Measurements from ENCODE around the gene CEP170B.

CEP170B gene

GRCh38 chr14:104892531-104893434 is 27.7 kb downstream of the CEP170B start:
- TF ChIP-seq CTCF (IDR thresholded peaks at IDR 0.05; ENCODE audit: low read depth, low read length, missing control alignments) = no peak
- no peak overlapping the region for H3K4me3 ChIP-seq (ENCODE audit: low read depth, low read length)
- no peak for DNase-seq (ENCODE audit: low read depth)
- in situ Hi-C loops (cut with HindIII; ENCODE audit: low sequenced_read_pairs) = no loop called here

GRCh38 chr14:104893435-104894207 is 28.6 kb downstream of the CEP170B start:
- H3K4me3 ChIP-seq (ENCODE audit: low read depth, low read length) = no peak overlapping the region
- no peak for DNase-seq (ENCODE audit: low read depth)
- TF ChIP-seq CTCF (IDR thresholded peaks at IDR 0.05; ENCODE audit: low read depth, low read length, missing control alignments) = no peak
- in situ Hi-C loops (cut with HindIII; ENCODE audit: low sequenced_read_pairs) = no loop called here

- in situ Hi-C loops (cut with HindIII; ENCODE audit: low sequenced_read_pairs) = no loop called here
- no peak for TF ChIP-seq CTCF (IDR thresholded peaks at IDR 0.05; ENCODE audit: low read depth, low read length, missing control alignments)
- DNase-seq (ENCODE audit: low read depth) = no peak
- no peak overlapping the region for H3K4me3 ChIP-seq (ENCODE audit: low read depth, low read length)
These were observed 29.5 kb downstream of the CEP170B start for GRCh38 chr14:104894331-104895206.

GRCh38 chr14:104895207-104895785 is 30.2 kb downstream of the CEP170B start:
- no peak for DNase-seq (ENCODE audit: low read depth)
- no peak overlapping the region for H3K4me3 ChIP-seq (ENCODE audit: low read depth, low read length)
- in situ Hi-C loops (cut with HindIII; ENCODE audit: low sequenced_read_pairs) = no loop called here
- TF ChIP-seq CTCF (IDR thresholded peaks at IDR 0.05; ENCODE audit: low read depth, low read length, missing control alignments) = no peak

GRCh38 chr14:104895786-104896661 is 31.0 kb downstream of the CEP170B start:
- no peak for TF ChIP-seq CTCF (IDR thresholded peaks at IDR 0.05; ENCODE audit: low read depth, low read length, missing control alignments)
- no peak for DNase-seq (ENCODE audit: low read depth)
- no peak overlapping the region for H3K4me3 ChIP-seq (ENCODE audit: low read depth, low read length)
- in situ Hi-C loops (cut with HindIII; ENCODE audit: low sequenced_read_pairs) = no loop called here
